HG02642 (cell line): ENCODE data around the gene ST6GALNAC6.

ENCODE experiments used
- ATAC-seq: cut with Tn5 transposase; IDR thresholded peaks from one replicate; pipeline ENCODE4 v1.9.1; 2021; ENCODE audit warnings: mild to moderate bottlenecking; ENCODE audit not compliant: unreplicated experiment, poor library complexity

Gene ST6GALNAC6

DNA sequence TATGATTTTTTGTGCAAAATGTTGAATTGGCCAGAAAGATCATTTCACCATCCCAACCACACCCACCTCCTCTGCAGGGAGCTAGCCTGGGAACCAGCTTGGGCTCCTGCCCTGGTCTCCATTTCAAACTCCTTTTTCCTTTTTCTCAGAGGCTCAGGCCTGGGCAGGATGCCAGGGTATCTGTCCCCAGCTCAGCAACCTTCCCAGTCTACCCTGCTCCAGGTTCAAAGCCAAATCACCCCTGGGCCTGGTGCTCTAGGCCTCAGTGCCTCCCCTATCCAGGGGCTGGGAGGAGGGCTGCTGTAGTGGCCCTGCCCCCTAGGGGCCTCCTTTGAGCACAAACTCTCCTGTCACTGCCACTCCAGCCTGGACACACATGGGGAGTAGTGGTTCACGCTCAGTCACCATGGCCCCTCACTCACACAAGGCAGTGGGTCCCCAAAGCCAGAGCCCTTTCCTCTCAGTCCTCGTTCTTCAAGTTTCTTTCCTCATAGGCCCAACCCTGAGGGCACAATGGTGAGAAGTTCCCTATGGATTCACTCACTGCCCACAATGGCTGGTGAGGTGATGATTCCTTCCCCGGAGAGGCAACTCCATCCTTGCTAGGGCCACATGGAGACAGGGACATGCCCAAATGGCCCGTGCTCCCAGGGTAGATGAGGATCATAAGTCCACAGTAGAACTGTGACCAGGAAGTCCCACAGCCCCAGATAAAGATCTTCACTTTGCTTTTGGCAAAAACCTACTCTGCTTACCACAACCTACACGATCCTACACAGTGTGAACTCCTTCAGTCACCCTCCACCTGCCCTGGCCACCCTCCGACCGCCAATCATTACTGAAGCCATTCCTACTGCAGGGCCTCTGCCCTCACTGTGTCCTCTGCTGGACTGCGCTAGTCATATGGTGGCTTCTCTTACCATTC, 19.0 kb upstream of the ST6GALNAC6 start:
- no peak for ATAC-seq

DNA sequence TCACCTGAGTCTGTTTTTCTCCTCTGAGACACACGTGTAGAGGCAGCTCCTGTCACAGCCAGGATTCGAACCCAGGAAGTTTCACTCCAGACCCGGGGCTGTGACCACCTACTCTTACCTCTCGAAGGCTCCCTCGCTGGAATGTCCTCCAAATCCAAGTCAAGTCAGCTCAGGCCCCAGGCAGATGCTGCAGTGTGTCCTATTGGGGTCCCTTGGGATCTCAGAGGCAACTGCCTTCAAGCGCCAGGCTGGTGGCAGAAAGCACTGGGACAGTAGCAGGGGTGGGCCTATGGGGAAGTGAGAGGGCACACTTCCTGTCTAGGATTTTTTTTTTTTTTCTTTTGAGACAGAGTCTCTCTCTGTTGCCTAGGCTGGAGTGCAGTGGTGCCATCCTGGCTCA, 18.2 kb upstream of the ST6GALNAC6 start:
- no peak for ATAC-seq

DNA sequence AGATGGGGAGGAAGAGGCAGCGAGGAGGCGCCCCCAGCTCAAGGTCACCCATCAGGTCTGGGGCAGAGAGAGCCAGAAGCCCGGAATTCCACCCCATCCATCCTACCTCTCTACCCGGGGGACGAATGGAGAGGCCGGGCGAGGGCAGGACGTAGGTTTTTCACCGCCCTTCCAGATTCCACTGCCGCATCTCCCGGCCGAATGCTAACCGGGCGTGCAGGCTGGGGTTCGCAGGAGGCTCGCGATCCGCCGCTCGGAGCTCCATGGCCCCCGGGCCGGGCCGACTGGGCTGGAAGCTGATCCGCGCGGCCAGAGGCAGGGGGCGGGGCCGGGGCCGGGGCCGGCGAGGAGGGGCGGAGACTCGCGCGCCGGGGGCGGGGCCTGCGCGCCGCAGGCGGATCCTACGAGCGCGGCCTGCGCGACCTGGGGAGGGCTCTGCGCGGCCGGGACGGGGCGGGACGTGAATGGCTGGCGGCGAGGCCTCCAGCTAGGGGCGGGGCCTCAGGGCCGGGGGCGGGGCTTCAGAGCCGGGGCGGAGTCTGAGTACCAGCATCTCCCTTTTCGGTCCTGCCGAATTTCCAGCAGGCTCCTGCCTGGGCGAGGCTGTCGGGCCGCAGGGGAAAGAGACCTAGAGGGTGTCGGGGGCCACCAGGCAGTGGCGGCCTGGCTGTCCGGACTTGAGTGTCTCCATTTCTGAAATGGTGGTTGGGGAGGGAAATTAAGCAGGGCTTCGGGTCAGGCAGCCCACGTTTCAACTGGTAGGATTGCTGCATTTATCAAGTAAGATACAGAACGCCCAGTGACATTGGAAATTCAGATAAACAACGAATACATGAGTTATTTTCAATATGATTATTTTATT, 17.5 kb upstream of the ST6GALNAC6 start, which contains the start of gene ST6GALNAC4:
ST6GALNAC4 (minus strand) TSS at position 322 of the 862 bp plus-strand sequence. CDS start 622 bp downstream, outside the sequence.
- ATAC-seq = peak; percentile 81

DNA sequence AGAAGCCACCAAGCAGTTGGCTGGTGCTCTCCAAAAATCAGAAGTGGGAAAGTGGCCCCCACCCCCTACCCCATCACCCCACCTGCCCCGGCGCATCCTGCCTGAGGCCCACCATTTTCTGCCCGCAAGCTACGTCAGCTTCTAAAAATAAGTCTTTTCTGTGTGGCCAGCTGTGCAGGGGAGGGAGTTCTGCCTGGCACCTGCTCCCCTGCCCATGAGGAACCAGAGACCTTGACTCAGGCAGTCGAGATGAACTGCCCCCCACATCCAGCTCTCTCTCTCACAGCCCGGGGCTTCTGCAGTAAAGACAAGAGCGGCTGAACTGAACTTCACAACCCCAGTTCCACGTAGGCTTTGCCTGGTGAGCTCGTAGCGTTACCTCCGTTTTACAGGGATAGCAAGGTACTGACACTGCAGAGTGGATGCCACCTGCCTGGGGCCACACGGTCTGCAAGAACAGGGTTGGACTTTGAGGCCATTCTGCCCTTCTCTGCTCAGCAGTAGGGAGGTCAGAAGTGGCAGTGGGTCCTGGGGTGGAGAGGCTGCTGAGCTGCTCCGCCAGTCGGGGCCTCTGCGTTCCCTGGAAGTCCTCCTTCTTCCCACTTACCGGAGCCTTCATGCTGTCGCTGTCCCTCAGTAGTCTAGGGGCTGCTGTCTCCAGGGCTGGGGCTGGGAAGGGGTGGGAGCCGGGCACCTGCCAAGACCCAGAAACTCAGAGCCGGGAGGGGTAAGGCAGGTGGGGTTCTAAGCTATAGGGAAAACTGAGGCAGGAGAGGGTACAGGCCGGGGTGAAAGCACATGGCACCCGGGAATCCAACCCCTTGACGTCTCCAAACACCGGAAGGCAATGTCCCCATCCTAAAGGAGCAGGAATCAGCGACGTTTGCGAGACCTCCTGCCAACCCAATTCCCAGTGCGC, 16.7 kb upstream of the ST6GALNAC6 start:
- no peak for ATAC-seq

DNA sequence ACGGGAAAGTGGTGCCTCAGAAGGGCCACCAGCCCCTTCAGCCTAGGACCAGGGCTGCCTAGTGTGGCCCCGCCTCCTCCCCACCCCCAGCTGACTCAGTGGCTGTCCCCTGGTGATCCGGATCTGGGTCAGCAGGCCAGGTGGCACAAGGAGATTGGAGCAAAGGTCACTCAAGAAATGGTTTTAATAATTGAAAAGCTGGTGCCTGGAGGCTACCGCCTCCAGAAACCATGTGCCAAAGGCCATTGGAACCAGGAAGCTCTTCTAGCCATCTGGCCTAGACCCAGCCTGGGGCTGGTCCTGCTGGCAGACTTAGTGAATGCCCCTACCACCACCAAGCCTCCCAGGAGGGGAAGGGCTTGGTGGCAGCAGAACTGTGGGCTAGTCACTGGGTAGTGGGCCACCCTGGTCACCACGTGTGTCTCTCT, 15.9 kb upstream of the ST6GALNAC6 start:
- no peak for ATAC-seq

DNA sequence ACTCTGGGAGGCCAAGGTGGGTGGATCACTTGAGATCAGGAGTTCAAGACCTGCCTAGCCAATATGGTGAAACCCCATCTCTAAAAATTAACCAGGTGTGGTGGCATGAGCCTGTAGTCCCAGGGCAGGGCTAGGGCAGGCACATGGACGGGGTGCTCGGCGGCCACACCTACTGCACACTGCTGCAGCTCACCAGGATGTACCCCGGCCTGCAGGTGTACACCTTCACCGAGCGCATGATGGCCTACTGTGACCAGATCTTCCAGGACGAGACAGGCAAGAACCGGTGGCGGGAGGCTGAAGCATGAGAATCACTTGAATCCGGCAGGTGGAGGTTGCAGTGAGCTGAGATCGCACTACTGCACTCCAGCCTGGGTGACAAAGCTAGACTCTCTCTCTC, 14.3 kb upstream of the ST6GALNAC6 start:
- no peak for ATAC-seq

DNA sequence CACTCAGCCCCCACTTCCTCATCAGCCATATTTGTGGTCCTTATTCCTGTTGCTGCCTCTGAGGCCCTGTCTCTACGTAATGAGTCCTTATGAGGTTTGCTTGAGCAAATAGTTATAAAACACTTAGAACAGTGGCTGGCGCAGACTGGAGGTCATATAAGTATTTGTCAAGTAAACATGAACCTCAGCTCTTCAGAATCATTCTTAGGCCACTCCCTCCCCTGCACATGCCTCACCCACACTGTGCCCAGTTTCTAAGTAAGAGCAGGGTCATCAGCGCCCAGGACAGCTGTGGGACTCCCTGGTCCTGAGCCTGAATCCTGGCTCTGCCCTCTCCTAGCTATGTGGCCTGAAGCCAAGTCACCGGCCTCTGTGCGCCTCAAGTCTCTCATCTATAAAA, 13.5 kb upstream of the ST6GALNAC6 start:
- ATAC-seq = no peak

DNA sequence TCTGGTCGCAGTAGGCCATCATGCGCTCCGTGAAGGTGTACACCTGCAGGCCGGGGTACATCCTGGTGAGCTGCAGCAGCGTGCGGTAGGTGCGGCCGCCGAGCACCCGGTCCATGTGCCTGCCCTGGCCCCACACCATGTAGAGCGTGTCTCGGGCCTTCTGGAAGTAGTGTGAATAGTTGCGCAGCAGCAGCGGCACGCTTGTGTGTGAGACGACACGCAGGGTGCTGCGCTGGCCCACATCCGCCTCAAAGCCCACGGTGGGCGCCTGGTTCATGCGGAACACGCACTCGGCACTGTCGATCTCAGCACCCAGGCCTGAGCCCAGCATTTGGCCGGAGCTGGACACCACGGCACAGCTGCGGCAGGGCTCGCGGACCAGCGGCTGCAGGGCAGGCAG, 12.9 kb upstream of the ST6GALNAC6 start:
- no peak for ATAC-seq

DNA sequence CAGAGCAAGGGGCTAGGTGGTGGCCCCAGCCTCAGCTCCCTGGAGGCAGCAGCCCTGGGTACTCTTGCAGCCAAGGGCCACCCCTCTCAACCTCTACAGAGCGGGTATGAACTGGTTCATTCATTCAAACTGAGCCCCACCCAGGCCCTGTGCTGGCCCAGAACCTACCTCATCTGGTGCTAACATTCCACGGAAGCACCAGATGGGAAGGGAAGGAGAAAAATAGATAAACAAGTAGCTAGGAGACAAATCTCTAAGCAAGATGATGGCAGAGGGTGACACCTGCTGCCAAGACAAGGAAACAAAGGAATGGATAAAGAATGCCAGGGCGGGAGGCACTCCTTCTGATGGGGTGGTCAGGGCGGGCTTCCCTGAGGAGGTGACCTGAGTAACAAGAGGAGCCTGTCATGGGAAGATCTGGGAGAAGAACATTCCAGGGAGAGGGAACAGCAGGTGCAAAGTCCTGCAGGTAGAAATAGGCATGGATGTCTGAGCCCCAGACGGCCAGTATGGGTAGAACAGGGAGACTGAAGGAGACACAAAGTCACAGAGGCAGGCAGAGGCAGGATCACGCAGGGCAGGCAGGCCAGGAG, 11.3 kb upstream of the ST6GALNAC6 start:
- ATAC-seq = no peak

DNA sequence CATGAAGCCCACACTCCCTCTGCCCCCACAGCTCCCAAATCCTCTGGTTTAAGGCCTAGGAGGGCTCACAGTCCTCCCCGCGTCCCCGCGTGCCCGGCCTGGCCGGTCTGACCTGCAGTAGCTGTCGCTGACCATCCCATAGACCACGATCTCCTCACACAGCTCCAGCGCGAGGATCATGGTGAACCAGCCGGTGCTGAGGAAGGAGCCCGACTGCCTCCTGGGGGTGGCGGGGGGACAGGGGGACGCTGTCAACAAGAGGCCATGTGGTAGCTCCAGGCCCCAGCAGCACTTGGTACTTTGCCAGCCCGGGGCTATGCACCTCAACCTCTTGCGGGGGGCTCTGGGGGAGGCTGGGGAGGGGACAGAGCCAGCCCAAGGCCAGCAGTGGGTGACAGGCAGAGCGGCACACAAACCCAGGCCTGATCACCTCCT, 10.5 kb upstream of the ST6GALNAC6 start:
- no peak for ATAC-seq

DNA sequence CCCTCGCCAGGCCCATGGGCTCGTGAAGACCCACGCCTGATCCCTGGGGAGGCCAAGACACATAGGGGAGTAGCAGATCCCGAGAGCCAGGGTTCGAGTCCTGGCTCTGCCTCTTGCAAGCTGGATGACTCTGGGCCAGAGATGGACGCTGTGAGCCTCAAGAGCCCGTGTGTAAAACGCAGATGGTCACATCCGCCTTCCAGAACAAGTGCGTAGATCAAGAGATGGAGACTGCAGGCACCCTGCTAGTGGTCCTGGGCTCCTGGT, 9.2 kb upstream of the ST6GALNAC6 start:
- no peak for ATAC-seq

DNA sequence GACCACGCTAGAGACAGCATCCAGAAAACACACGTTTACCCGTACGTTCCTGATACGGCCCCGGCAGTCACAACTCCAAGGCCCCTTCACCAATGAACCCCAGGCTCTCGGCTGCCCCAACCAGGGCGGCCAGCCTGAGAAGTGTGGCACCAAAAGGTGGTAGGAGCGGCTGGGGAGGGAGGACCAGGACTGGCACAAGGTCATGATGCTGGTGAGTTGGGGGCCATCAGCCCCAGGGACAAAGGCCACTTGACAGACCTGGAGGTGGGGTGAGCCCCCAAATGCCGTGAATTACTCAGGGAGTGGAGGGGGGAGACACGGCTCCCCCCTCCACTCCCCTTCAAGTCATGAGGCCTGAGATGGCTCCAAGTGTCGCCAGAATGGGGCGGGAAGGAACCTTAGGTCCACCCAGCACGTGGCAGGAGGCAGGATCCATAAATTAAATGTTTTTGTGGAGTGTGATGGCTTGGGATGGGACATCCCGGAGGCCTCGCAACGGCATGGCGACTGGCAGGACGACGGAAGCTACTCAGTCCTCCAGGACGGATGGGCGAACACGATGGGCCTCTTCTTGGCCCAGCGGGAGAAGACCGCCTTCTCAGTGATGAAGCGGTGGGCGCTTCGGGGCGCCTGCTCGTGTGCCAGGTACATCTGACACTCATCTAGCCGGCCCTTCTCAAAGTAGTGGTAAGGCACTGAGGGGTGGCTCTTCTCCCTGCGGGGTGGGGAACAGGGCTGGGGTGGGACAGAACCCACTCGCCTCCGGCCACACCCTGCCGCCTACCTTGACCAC, 8.7 kb upstream of the ST6GALNAC6 start:
- no peak for ATAC-seq

DNA sequence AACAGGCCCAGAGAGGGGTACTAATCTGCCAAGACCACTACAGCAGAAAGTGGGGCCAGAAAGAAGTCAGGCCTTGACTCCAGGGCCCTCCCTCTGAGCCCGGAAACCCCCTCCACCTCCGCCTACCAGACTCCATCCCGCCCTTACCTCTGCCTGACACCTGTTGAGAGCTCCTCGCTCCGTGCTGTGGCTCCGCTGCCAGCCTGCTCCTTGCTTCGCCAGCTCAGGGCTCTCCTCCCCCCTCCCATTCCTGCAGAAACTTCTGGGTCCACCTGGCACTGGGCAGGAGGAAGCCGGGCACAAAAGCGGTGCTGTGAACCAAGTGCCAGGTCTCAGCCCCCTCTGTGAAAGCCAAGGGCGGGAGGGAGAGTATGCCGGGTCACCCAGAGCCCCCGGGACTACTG, 6.4 kb upstream of the ST6GALNAC6 start:
- no peak for ATAC-seq

DNA sequence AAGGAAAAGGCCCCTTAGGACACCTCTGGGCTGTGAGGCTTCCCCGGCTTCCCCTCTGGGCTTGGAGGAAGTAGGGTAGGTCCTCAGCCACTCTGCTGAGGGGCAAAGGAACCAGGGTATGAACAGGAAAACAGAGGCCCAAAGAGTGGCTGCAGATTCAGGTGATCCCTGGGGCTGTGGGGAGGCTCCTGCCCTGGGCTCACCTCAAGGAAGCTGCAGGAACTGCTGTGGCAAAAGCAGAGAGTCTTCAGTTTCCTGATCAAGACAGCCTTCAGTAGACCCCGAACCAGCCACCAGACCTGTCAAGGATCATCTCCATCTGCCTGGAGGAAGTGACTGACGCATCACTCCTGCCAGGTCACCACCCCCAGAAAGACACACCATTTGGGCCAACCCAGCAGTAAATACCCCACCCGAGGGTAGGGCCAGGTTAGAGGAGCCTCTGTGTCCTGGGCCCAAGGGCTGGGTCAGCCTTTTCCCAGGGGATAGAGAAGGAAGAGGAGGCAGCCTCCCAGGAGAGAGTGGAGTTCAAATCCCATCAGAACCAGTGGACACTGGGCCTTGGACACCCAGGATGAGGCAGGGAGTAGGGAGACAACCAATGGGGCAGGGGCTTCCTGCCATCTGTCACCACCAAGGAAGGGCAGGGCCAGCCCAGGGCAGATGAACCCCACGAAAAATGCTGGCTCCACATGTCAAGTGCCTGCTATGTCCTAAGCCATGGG, 5.8 kb upstream of the ST6GALNAC6 start:
- ATAC-seq = no peak

DNA sequence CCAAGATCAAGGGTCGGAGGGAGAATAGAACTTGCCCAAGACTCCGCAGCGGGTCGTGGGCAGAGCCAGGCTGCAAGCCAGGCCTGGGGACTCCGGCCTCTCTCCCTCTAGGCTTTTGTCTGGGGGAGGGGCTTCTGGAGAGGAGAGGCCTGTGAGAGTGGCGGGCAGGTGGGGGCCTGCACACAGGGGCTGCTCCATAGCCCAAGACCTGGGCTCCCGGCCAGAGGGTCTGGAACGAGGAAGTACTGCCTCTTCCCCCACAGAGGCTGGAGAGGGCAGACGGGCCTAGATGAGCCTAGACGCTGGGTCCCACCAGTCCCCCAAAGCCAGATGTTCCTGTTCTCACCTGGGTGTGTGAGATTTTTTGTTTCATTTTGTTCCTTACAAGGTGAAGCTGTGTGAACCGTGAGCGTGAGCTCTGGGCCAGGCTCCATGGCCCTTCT, 5.2 kb upstream of the ST6GALNAC6 start:
- no peak for ATAC-seq

DNA sequence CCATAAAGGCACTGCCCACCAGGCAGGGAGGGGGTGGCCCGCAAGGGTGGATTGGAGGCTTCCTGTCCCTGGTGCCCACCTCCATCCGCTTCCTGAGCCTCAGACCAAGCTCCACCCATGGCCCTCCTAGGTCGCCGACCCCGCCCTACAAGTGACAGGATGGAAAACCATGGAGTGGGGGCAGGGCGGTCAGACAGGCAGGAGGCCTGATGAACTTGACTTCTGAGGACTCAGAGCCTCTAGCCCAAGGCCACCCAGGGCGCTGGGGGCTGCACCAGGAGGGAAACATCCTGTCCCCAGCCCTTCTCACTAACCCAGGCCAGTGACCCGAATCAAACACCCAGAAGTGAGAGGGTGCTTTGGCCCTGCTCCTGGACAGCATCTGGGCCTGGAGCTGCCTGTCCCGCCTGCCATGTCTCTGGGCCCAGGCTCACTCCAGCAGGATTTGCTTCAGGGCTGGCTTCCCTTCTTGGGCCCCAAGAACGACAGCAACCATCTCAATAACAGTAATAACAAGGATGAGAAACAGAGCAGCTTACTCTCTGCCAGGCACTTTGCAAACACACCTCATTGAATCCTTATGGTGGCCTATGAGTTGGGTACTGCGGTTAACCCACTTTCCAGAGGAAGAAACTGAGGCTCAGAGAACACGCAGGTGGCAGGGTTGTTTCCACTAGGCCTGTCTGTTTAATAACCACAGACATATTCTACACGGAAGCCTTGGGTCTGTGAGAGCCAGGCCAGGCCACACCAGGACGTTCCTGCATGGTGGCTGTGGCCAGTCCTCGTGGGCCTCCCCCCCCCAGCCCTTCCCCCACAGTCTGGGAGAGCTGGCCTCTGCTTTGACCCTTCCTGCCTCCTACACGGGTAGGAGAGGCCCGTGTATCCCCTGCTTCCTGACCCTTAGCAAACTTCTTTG, 4.4 kb upstream of the ST6GALNAC6 start:
- ATAC-seq = no peak

DNA sequence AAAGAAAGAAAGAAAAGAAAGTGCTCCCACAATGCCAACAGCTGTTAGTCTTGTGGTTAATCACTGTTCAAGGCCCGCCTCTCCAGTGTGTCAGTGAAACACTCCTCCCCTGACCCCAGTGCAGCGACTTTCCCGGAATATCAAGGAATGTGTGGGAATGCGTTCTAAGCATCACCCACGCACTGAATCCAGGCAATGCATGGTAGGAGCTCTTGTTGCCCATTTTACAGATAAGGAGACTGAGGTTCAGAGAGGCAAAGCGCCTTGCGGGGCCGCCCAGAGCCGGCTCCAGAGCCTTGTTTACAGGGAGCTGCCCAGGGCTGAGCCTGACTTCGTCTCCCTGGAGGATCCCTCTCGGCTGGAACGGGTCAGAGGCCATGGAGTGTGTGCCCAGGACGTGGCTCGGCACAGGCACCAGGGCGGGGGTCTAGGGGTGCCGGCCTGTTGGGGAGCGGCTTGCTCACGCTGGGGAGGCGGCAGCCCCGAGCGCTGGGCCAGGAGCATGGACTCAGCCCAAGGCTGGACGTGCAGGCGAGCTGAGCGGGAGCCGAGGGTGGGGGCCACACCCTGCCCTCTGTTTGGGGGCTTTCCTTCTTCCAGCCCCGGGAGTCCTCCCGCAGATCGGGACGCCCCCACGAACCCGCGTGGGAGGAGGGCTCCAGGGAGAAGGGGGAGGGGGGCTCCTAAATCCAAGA, 823 bp downstream of the ST6GALNAC6 start:
- peak; percentile 13 for ATAC-seq
